ENCODE measurements around the gene TAF1A.

TAF1A gene

DNA sequence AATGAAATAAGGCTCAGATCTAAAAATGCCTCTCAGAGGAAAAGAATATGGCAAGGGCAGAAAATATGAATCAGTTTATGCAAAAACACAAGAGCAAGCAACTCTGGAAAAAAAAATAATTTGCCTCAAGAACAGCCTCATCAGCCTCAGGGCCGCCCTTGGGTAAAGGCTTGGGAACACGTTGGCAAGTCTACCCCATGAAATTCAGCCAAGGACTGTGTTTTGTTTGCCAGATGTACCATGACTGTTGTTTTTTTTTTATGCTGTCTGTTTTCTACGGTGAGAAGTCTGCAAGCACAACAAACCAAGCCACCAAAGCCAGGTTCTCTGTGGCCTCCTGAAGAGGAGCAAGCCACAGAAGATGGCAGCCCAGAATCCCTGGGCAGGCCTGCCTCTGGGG, 59.8 kb downstream of the TAF1A start:
- no peak for DNase-seq

GRCh38 chr1:222529181-222529580, 60.6 kb downstream of the TAF1A start:
- no peak for DNase-seq

- DNase-seq = no peak
These were observed 63.8 kb downstream of the TAF1A start for GRCh38 chr1:222525951-222526350.

GRCh38 chr1:222523852-222524251, 65.9 kb downstream of the TAF1A start:
- DNase-seq = no peak

DNA sequence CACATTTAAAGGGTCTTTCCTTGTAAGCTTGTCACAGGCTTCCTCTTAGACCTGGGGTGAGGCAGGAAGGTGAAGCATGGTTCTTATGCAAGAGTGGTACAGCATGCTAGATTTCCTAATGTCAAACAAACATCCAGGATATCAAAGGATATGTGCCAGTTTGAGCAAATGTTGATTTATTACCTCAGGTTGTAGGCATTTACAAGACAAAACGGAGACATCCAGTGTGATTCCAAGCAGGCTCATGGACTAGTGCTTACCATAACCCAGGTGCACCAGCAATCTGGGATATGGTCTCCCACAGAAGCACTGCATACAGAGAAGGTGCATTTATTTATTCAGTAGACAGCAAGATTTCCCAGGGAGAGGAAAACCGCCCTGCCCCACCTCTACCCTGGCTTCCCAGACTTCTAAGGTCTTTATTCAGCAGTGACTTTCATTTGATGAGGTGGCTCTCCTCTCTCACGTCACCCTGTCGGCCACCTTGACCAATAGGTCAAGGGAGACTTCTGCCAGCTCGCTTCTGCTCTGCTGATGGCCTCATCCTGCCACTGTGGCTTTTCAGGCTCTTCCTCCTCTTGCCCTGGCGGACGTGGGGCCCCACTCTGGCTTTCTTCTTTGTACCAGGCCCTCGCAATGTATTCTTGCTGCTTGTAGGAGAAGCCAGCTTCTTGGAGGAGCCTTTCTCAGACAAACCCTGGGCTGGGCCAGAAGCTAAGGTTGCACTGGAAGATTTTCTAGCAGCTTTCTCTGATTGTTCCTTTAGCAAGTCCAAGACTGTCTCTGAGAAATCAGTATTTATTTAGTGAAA, 67.4 kb downstream of the TAF1A start:
- DNase-seq = no peak

GRCh38 chr1:222521299-222522104, 68.2 kb downstream of the TAF1A start:
- no peak for DNase-seq

All from activated CD4-positive, alpha-beta T cell treated with anti-CD3 and anti-CD28 coated beads, Interleukin-2, amount 50 U/mL, for 48 hours (primary cell).